Mesenchymal stem cell (in vitro differentiated cells and primary cell): ENCODE measurements around the gene ACTRT3. TPM values are rescaled to one million over a fixed set of nuclear protein-coding genes. Genes with fewer than 3 reads are reported as not detected.

ENCODE experiments used
- small RNA-seq: library from polyadenylated mRNA; stranded (forward); fragments of <200 nt; extraction: miRNeasy Mini kit (QIAGEN cat#:217004); gene quantifications from one replicate; pipeline ENCODE3, GENCODE V24; 2013; ENCODE audit warnings: low read depth

ACTRT3 gene

Small RNA genes lying within 50 kb of the gene (small RNA-seq; reads per million reads assigned to genes)
- not detected for gene RNU6-637P
